Measurements from ENCODE around the gene KIAA0825. TPM values are rescaled to one million over a fixed set of nuclear protein-coding genes. Genes with fewer than 3 reads are reported as not detected.

KIAA0825 gene
- total and polyA plus RNA-seq, 2 experiments from 2014 or later, result 1.7 to 1.8 TPM

- no peak for TF ChIP-seq ZNF462 (CRISPR knock-in tag; IDR thresholded peaks at IDR 0.05)
- no peak for TF ChIP-seq ETS1 (IDR thresholded peaks at IDR 0.05)
- no peak for TF ChIP-seq CREB1 (CRISPR knock-in tag; IDR thresholded peaks at IDR 0.05; ENCODE audit: low read depth)
- TF ChIP-seq EZH2phosphoT487 (IDR thresholded peaks at IDR 0.05; ENCODE audit: unreplicated experiment), result no peak
- no peak for TF ChIP-seq STAT1 (IDR thresholded peaks at IDR 0.05; ENCODE audit: unreplicated experiment)
These were observed 350.2 kb downstream of the KIAA0825 start (continued) for GRCh38 chr5:94268226-94268625.

- Mint-ChIP-seq H3K4me1 (peaks cover 13% of the 10 kb centered on the region), H3K36me3 (ENCODE audit: low read depth) (peaks cover 23% of the 10 kb centered on the region), H3K4me3 (no peak overlapping the region), H3K27me3 (ENCODE audit: insufficient read depth, low read depth, poor library complexity) (no peaks in the 10 kb centered on the region), H3K9me3 (peaks cover 8% of the 10 kb centered on the region; the same call in 2 of the 3 replicates), H3K27ac (0 out of 2 replicates have a peak overlapping the region, but pooled peaks have one; percentile 2)
- H2AFZ ChIP-seq, result no peak overlapping the region
- no peak overlapping the region for H3K4me2 ChIP-seq
- H4K20me1 ChIP-seq (replicated peaks; ENCODE audit: insufficient read depth), result peaks cover 6% of the 10 kb centered on the region; the same call in 1 of the 2 replicates
- no peak overlapping the region for H3K27ac ChIP-seq (ENCODE audit: low read depth)
- H3K4me1 ChIP-seq (ENCODE audit: insufficient read depth), result peaks cover 20% of the 10 kb centered on the region
- DNase-seq (ENCODE audit: low spot score), result no peak
- no peaks in the 10 kb centered on the region for H3K27me3 ChIP-seq (ENCODE audit: insufficient read depth)
- no peaks in the 10 kb centered on the region for H3K36me3 ChIP-seq (ENCODE audit: insufficient read depth)
- TF ChIP-seq EZH2phosphoT487 (IDR thresholded peaks at IDR 0.05; ENCODE audit: unreplicated experiment), result no peak
- no peak for TF ChIP-seq CTCF (conservative IDR thresholded peaks at IDR 0.05; ENCODE audit: low read depth in 2 of 2)
- TF ChIP-seq STAT1 (IDR thresholded peaks at IDR 0.05; ENCODE audit: unreplicated experiment), result no peak
- H3F3A ChIP-seq (replicated peaks; ENCODE audit: low read depth), result no peaks in the 10 kb centered on the region
- peaks cover 98% of the 10 kb centered on the region for H3K79me2 ChIP-seq (replicated peaks; ENCODE audit: insufficient read depth)
- no peaks in the 10 kb centered on the region for H3K9me2 ChIP-seq (ENCODE audit: insufficient read depth)
- H3K4me3 ChIP-seq, result no peak overlapping the region
- no peak for ATAC-seq
These were observed 351.0 kb downstream of the KIAA0825 start for GRCh38 chr5:94267350-94267899.

Data from GM23338 (cell line).